IPS-20b (cell line): Measurements from ENCODE around the gene RARRES2.

Source experiments
- H3K27ac ChIP-seq: one replicate; pipeline ENCODE4 v1.5.1; 2013; ENCODE audit warnings: low read length
- H3K27me3 ChIP-seq: 2 replicates; pipeline ENCODE4 v1.6.1; 2013; ENCODE audit warnings: mild to moderate bottlenecking, low read length, inconsistent platforms; ENCODE audit not compliant: insufficient read depth
- H3K36me3 ChIP-seq: 2 replicates; pipeline ENCODE4 v1.6.1; 2013; ENCODE audit warnings: low read depth, mild to moderate bottlenecking, inconsistent platforms, low read length, moderate library complexity; ENCODE audit not compliant: insufficient read depth
- H3K4me1 ChIP-seq: 2 replicates; pipeline ENCODE4 v1.6.1; 2013; ENCODE audit warnings: mild to moderate bottlenecking, control low read depth, inconsistent platforms, low read length, moderate library complexity; ENCODE audit not compliant: insufficient read depth
- H3K4me3 ChIP-seq: 2 replicates; pipeline ENCODE4 v1.5.1; 2013; ENCODE audit warnings: mild to moderate bottlenecking, low read length, inconsistent platforms
- H3K9ac ChIP-seq: 2 replicates; pipeline ENCODE4 v1.6.1; 2013; ENCODE audit warnings: low read depth, mild to moderate bottlenecking, inconsistent platforms, low read length, moderate library complexity
- H3K9me3 ChIP-seq: 2 replicates; pipeline ENCODE4 v1.6.1; 2013; ENCODE audit warnings: mild to moderate bottlenecking, low read depth, low read length, inconsistent platforms; ENCODE audit not compliant: insufficient read depth

RARRES2 gene

GRCh38 chr7:150333659-150334058 is 7.8 kb downstream of the RARRES2 start:
- Histone ChIP-seq H3K27me3 (no peaks in the 10 kb centered on the region), H3K4me3 (no peak overlapping the region), H3K9ac (no peak overlapping the region), H3K4me1 (peaks cover 30% of the 10 kb centered on the region), H3K9me3 (no peaks in the 10 kb centered on the region), H3K27ac (no peak overlapping the region), H3K36me3 (peaks cover 77% of the 10 kb centered on the region)

- H3K27ac ChIP-seq, result no peak overlapping the region
- no peaks in the 10 kb centered on the region for H3K27me3 ChIP-seq
- no peak overlapping the region for H3K9ac ChIP-seq
- peaks cover 78% of the 10 kb centered on the region for H3K36me3 ChIP-seq
- H3K4me1 ChIP-seq, result peaks cover 31% of the 10 kb centered on the region
- no peak overlapping the region for H3K4me3 ChIP-seq
- H3K9me3 ChIP-seq, result no peaks in the 10 kb centered on the region
Measured at GRCh38 chr7:150332852-150333635, 8.4 kb downstream of the RARRES2 start.

DNA sequence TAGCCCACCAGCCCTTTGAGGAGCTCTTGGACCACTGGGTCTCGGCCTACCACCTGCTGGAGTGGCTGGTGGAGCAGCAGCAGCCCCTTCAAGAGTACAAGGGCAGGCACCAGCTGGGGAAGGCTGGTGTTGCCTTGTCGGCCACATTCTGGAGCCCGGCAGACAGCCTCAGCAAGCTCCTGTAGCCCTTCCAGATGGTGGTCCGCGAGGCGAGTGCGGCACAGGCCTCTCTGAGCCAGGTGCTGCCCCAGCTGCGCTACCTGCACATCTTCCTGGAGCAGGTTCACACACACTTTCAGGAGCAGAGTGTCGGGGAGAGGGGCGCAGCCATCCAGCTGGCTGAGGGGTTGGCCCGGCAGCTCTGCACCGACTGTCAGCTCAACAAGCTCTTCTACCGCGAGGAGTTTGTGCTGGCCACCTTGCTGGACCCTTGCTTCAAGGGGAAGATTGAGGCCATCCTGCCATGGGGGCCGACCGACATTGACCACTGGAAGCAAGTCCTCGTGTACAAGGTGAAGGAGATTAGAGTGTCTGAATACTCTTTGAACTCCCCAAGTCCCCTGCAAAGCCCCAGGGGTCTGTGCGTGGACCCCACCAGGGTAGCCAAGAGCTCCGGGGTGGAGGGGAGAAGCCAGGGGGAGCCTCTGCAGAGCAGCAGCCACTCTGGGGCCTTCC is 11.1 kb downstream of the RARRES2 start:
- no peaks in the 10 kb centered on the region for H3K9me3 ChIP-seq
- no peak overlapping the region for H3K4me3 ChIP-seq
- no peaks in the 10 kb centered on the region for H3K27me3 ChIP-seq
- H3K9ac ChIP-seq, result no peak overlapping the region
- H3K27ac ChIP-seq, result peak overlapping the region; percentile 76
- H3K4me1 ChIP-seq, result peaks cover 18% of the 10 kb centered on the region
- peaks cover 80% of the 10 kb centered on the region for H3K36me3 ChIP-seq

GRCh38 chr7:150329331-150330120 is 11.9 kb downstream of the RARRES2 start:
- H3K9ac ChIP-seq, result peak overlapping the region; percentile 64; the same call in 1 of the 2 replicates

DNA sequence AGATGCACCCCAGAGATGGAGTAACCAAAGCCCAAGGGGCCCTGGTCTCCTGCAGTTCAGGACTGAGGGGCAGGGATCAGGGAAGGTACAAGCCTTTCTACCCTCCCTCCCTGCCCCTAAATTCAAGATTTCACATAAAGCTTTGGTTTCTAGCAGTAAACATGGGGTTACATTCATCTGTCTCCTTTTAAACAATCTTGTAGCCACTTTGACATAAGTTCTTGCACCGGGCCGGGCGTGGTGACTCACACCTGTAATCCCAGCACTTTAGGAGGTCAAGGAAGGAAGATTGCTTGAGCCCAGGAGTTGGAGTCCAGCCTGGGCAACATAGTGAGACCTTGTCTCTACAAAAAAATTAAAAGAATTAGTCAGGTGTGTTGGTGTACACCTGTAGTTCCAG is 14.1 kb downstream of the RARRES2 start:
- no peak overlapping the region for H3K4me3 ChIP-seq
- H3K4me1 ChIP-seq, result peaks cover 17% of the 10 kb centered on the region
- no peaks in the 10 kb centered on the region for H3K27me3 ChIP-seq
- no peaks in the 10 kb centered on the region for H3K9me3 ChIP-seq
- no peak overlapping the region for H3K27ac ChIP-seq
- peaks cover 70% of the 10 kb centered on the region for H3K36me3 ChIP-seq
- no peak overlapping the region for H3K9ac ChIP-seq

More at GRCh38 chr7:150329331-150330120, 11.9 kb downstream of the RARRES2 start:
- Histone ChIP-seq H3K27me3 (no peaks in the 10 kb centered on the region), H3K4me1 (peaks cover 17% of the 10 kb centered on the region), H3K27ac (peak overlapping the region; percentile 76), H3K4me3 (peak overlapping the region; percentile 23; the same call in 1 of the 2 replicates), H3K36me3 (peaks cover 87% of the 10 kb centered on the region), H3K9me3 (no peaks in the 10 kb centered on the region)

- Histone ChIP-seq H3K9ac (no peak overlapping the region), H3K4me1 (peaks cover 17% of the 10 kb centered on the region), H3K36me3 (peaks cover 65% of the 10 kb centered on the region)
Measured at GRCh38 chr7:150326657-150327268, 14.7 kb downstream of the RARRES2 start.

GRCh38 chr7:150325901-150326300 is 15.5 kb downstream of the RARRES2 start:
- Histone ChIP-seq H3K4me1 (peaks cover 17% of the 10 kb centered on the region), H3K27me3 (no peaks in the 10 kb centered on the region), H3K4me3 (no peak overlapping the region), H3K27ac (no peak overlapping the region), H3K36me3 (peaks cover 56% of the 10 kb centered on the region), H3K9me3 (no peaks in the 10 kb centered on the region), H3K9ac (no peak overlapping the region)

More at GRCh38 chr7:150326657-150327268, 14.7 kb downstream of the RARRES2 start:
- H3K27me3 ChIP-seq, result no peaks in the 10 kb centered on the region
- H3K9me3 ChIP-seq, result no peaks in the 10 kb centered on the region
- no peak overlapping the region for H3K4me3 ChIP-seq
- no peak overlapping the region for H3K27ac ChIP-seq

GRCh38 chr7:150325110-150325611 is 16.3 kb downstream of the RARRES2 start:
- Histone ChIP-seq H3K4me1 (peaks cover 16% of the 10 kb centered on the region), H3K9me3 (no peaks in the 10 kb centered on the region), H3K4me3 (peak overlapping the region; percentile 83; the same call in 1 of the 2 replicates), H3K27ac (no peak overlapping the region), H3K27me3 (no peaks in the 10 kb centered on the region), H3K36me3 (peaks cover 49% of the 10 kb centered on the region), H3K9ac (no peak overlapping the region)

DNA sequence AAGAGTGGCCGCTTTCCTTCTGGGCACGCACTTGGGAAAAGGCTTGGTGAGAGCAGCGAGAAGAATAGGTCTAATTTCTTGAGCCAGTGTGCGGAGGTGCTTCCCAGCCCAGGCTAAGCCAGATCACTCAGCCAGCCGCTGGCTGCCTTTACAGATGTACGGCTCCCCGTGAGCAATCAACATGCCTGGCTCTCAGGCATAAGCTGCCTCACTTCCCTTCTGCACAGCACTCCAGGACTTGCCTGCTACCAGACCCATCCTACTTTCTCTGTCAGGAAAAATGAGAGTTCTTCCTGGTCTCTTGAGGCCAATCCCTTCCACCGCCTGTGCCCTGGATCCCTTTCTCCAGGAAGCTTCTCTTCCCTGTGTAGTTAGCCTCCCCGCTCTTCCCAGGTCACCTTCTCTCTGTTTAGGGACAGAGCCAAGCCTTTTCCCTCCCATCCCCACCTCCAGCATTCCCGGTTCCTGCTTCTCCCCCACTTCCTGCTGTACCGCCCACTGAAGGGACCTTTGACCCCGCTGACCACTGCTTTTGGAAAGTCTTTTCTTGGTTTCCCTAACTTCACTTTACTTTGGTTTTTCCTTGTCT is 17.0 kb downstream of the RARRES2 start:
- H3K4me1 ChIP-seq, result peaks cover 12% of the 10 kb centered on the region
- H3K9ac ChIP-seq, result peak overlapping the region; percentile 82
- no peaks in the 10 kb centered on the region for H3K9me3 ChIP-seq
- H3K4me3 ChIP-seq, result peak overlapping the region; percentile 83
- H3K27ac ChIP-seq, result peak overlapping the region; percentile 18
- no peaks in the 10 kb centered on the region for H3K27me3 ChIP-seq
- peaks cover 47% of the 10 kb centered on the region for H3K36me3 ChIP-seq

- H3K27me3 ChIP-seq, result no peaks in the 10 kb centered on the region
- H3K9me3 ChIP-seq, result no peaks in the 10 kb centered on the region
- peak overlapping the region; percentile 82 for H3K9ac ChIP-seq
- peak overlapping the region; percentile 83 for H3K4me3 ChIP-seq
- peak overlapping the region; percentile 18 for H3K27ac ChIP-seq
- H3K36me3 ChIP-seq, result peaks cover 42% of the 10 kb centered on the region
- H3K4me1 ChIP-seq, result peaks cover 5% of the 10 kb centered on the region
Measured at GRCh38 chr7:150323682-150324372, 17.6 kb downstream of the RARRES2 start.
